Gastrocnemius medialis (tissue), 4 donors: ENCODE data around the gene EPAS1.

Experiments used
- POLR2A ChIP-seq, 2 donors: fragments of 450-650 bp; IDR thresholded peaks; one replicate each; pipeline ENCODE4 v1.6.1; 2017; ENCODE audit warnings: antibody characterized with exemption in 2 of 2, mild to moderate bottlenecking in 2 of 2, moderate library complexity in 2 of 2
- TF ChIP-seq, protein P1 (sequence below), 5 experiments: fragments of 450-650 bp in 3 of 5; fragments of 200-600 bp in 2 of 5; sonication (generic) in 2 of 5; IDR thresholded peaks in 4 of 5; conservative IDR thresholded peaks in 1 of 5; 1 replicate in 4 of 5; 2 replicates in 1 of 5; pipeline ENCODE4 v1.5.1; 2016 to 2019; ENCODE audit warnings: antibody characterized with exemption in 5 of 5, mild to moderate bottlenecking in 3 of 5, moderate library complexity in 3 of 5

DNA sequence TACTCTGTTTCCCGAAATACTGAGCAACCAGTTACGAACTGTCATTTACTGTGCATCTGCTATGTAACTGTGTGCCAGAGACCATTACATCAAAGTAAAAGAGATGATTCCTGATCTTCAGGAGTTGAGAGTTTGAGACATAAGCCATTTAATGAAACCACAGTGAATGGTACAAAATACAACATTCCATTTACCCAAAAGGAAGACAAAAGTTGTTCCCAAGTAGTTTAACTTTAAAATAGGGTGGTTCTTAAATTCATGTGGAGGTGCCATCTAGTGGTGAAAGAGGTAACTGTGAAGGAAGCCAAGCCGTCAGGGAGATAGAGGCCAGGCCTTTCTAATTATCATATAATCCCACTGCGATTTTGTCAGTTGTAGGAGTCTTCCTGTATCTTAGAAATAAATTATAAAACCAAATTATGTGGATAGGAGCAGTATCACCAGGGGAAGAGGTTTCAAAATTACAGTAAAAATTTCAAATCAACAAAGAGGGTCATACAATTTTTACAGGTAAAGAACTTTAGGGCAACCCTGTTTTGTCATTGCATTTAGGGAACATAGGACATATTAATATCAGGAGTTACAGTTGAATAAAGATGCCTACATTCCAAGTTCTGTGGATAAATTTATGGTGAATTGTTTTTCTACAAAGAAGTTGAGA, 67.7 kb downstream of the EPAS1 start:
- TF ChIP-seq, protein P1, sequence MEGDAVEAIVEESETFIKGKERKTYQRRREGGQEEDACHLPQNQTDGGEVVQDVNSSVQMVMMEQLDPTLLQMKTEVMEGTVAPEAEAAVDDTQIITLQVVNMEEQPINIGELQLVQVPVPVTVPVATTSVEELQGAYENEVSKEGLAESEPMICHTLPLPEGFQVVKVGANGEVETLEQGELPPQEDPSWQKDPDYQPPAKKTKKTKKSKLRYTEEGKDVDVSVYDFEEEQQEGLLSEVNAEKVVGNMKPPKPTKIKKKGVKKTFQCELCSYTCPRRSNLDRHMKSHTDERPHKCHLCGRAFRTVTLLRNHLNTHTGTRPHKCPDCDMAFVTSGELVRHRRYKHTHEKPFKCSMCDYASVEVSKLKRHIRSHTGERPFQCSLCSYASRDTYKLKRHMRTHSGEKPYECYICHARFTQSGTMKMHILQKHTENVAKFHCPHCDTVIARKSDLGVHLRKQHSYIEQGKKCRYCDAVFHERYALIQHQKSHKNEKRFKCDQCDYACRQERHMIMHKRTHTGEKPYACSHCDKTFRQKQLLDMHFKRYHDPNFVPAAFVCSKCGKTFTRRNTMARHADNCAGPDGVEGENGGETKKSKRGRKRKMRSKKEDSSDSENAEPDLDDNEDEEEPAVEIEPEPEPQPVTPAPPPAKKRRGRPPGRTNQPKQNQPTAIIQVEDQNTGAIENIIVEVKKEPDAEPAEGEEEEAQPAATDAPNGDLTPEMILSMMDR (IDR thresholded peaks at IDR 0.05 in 4 of 5, conservative IDR thresholded peaks at IDR 0.05 in 1 of 5), result peak; percentile 71 to 84 (median 78)
- no peak for TF ChIP-seq POLR2A (IDR thresholded peaks at IDR 0.05)
